ENCODE measurements around the gene AGFG2.

The AGFG2 gene

GRCh38 chr7:100544386-100544785 lies 5.4 kb downstream of the AGFG2 start:
- no peaks in the 10 kb centered on the region for H3K27me3 ChIP-seq (ENCODE audit: insufficient read depth, poor library complexity, severe bottlenecking)
- TF ChIP-seq, protein P1, sequence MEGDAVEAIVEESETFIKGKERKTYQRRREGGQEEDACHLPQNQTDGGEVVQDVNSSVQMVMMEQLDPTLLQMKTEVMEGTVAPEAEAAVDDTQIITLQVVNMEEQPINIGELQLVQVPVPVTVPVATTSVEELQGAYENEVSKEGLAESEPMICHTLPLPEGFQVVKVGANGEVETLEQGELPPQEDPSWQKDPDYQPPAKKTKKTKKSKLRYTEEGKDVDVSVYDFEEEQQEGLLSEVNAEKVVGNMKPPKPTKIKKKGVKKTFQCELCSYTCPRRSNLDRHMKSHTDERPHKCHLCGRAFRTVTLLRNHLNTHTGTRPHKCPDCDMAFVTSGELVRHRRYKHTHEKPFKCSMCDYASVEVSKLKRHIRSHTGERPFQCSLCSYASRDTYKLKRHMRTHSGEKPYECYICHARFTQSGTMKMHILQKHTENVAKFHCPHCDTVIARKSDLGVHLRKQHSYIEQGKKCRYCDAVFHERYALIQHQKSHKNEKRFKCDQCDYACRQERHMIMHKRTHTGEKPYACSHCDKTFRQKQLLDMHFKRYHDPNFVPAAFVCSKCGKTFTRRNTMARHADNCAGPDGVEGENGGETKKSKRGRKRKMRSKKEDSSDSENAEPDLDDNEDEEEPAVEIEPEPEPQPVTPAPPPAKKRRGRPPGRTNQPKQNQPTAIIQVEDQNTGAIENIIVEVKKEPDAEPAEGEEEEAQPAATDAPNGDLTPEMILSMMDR (IDR thresholded peaks at IDR 0.05; ENCODE audit: insufficient read depth, low read length) = no peak
- TF ChIP-seq GABPA (IDR thresholded peaks at IDR 0.05; ENCODE audit: low read depth) (no peak), POLR2AphosphoS5 (IDR thresholded peaks at IDR 0.05; ENCODE audit: low read depth) (no peak)
- H3K27ac ChIP-seq (replicated peaks) = no peak overlapping the region
- no peak for DNase-seq (ENCODE audit: low read depth in 1 of 2, low spot score in 1 of 2)
- H3K4me3 ChIP-seq (replicated peaks; ENCODE audit: insufficient read depth, low read length) = no peak overlapping the region

DNA sequence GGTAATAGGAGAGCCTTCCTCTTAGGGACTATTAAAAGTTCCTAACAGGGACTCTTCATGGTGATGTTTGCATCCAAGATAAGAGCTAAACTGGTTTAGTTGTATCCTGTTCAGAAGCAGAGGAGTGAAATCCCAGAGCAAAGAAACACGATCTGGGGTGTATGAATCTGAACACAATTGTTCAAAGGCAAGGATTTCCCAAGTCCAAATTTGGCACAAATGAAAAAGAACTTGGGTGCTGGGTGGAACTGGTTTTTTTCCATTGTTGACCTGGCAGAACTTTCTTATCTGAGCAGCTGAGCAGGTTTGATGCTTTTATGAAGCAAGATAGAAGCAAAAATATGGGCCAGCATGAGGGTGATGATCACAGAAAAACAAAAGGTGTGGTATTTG lies 6.0 kb downstream of the AGFG2 start:
- no peak overlapping the region for H3K27ac ChIP-seq (replicated peaks)
- H3K27me3 ChIP-seq (ENCODE audit: insufficient read depth, poor library complexity, severe bottlenecking) = no peaks in the 10 kb centered on the region
- no peak for DNase-seq (ENCODE audit: low read depth in 1 of 2, low spot score in 1 of 2)
- no peak overlapping the region for H3K4me3 ChIP-seq (replicated peaks; ENCODE audit: insufficient read depth, low read length)
- TF ChIP-seq SPI1 (IDR thresholded peaks at IDR 0.05; ENCODE audit: borderline replicate concordance, low read depth) = no peak
- TF ChIP-seq REST (IDR thresholded peaks at IDR 0.05; ENCODE audit: insufficient replicate concordance, low read depth) = no peak
- no peak for TF ChIP-seq GABPA (IDR thresholded peaks at IDR 0.05; ENCODE audit: low read depth)
- TF ChIP-seq POLR2AphosphoS5 (IDR thresholded peaks at IDR 0.05; ENCODE audit: low read depth) = no peak
- TF ChIP-seq, protein P1 (IDR thresholded peaks at IDR 0.05; ENCODE audit: insufficient read depth, low read length) = no peak

GRCh38 chr7:100545360-100546128 lies 6.5 kb downstream of the AGFG2 start:
- H3K27me3 ChIP-seq (ENCODE audit: insufficient read depth, poor library complexity, severe bottlenecking) = no peaks in the 10 kb centered on the region
- no peak overlapping the region for H3K27ac ChIP-seq (replicated peaks)
- no peak for DNase-seq (ENCODE audit: low read depth in 1 of 2, low spot score in 1 of 2)
- no peak for TF ChIP-seq POLR2AphosphoS5 (IDR thresholded peaks at IDR 0.05; ENCODE audit: low read depth)
- no peak for TF ChIP-seq REST (IDR thresholded peaks at IDR 0.05; ENCODE audit: insufficient replicate concordance, low read depth)
- no peak for TF ChIP-seq GABPA (IDR thresholded peaks at IDR 0.05; ENCODE audit: low read depth)
- no peak for TF ChIP-seq SPI1 (IDR thresholded peaks at IDR 0.05; ENCODE audit: borderline replicate concordance, low read depth)
- TF ChIP-seq, protein P1 (IDR thresholded peaks at IDR 0.05; ENCODE audit: insufficient read depth, low read length) = no peak
- no peak overlapping the region for H3K4me3 ChIP-seq (replicated peaks; ENCODE audit: insufficient read depth, low read length)

Data from HL-60 (cell line).